HPDE6-E6E7 (cell line): ENCODE results near the gene BROX.
"Not testable (repeated sequence)": the region's sequence is repeated elsewhere in the genome, so short reads cannot be mapped to it uniquely, and the experiment has no call there.

Experiments used
- DNase-seq: peaks from one replicate; pipeline ENCODE4 v3.0.0; 2011; ENCODE audit warnings: missing footprints; ENCODE audit errors: extremely low spot score

BROX gene

GRCh38 chr1:222712253-222713090 lies at the start of gene BROX, which contains the start of gene AIDA:
TSS of gene BROX (plus strand) at chr1:222712564. CDS start at chr1:222715700, 3,136 bp downstream.
TSS of gene AIDA (minus strand) at chr1:222712491. CDS start at chr1:222712317, 174 bp downstream.
- peak; percentile 79 for DNase-seq

GRCh38 chr1:222663431-222663934 lies 48.9 kb upstream of the BROX start:
- DNase-seq: no peak

- no peak for DNase-seq
Measured at GRCh38 chr1:222665964-222666363, 46.4 kb upstream of the BROX start.

- not testable (repeated sequence) for DNase-seq
Measured at GRCh38 chr1:222668184-222668583, 44.2 kb upstream of the BROX start.

GRCh38 chr1:222669107-222669506 lies 43.3 kb upstream of the BROX start:
- DNase-seq: not testable (repeated sequence)

- DNase-seq: no peak
Measured at GRCh38 chr1:222670110-222670509, 42.3 kb upstream of the BROX start.

- no peak for DNase-seq
Measured at GRCh38 chr1:222680080-222680479, 32.3 kb upstream of the BROX start.

GRCh38 chr1:222691016-222691415 lies 21.3 kb upstream of the BROX start:
- DNase-seq: no peak

- DNase-seq: no peak
Measured at GRCh38 chr1:222694927-222695326, 17.4 kb upstream of the BROX start.

GRCh38 chr1:222696741-222697140 lies 15.6 kb upstream of the BROX start:
- no peak for DNase-seq

GRCh38 chr1:222697203-222697602 lies 15.2 kb upstream of the BROX start:
- DNase-seq: no peak

- no peak for DNase-seq
Measured at GRCh38 chr1:222697826-222698225, 14.5 kb upstream of the BROX start.

- no peak for DNase-seq
Measured at GRCh38 chr1:222702210-222702609, 10.2 kb upstream of the BROX start.

- DNase-seq: no peak
Measured at GRCh38 chr1:222704260-222704659, 8.1 kb upstream of the BROX start.

GRCh38 chr1:222706815-222707214 lies 5.5 kb upstream of the BROX start:
- DNase-seq: no peak

- no peak for DNase-seq
Measured at GRCh38 chr1:222709700-222710153, 2.6 kb upstream of the BROX start.

GRCh38 chr1:222711319-222712252 lies 778 bp upstream of the BROX start:
- DNase-seq: peak; percentile 76

- DNase-seq: peak; percentile 84
Measured at GRCh38 chr1:222713091-222713961, 962 bp downstream of the BROX start.

GRCh38 chr1:222716393-222716792 lies 4.0 kb downstream of the BROX start:
- DNase-seq: no peak

GRCh38 chr1:222728746-222729145 lies 16.4 kb downstream of the BROX start:
- no peak for DNase-seq

GRCh38 chr1:222730866-222731265 lies 18.5 kb downstream of the BROX start:
- DNase-seq: no peak
